Fibroblast of lung (primary cell): ENCODE data around the gene OR4E1.

Source experiments
- EZH2 ChIP-seq: IDR thresholded peaks from 2 replicates; pipeline ENCODE4 v1.5.1; 2012; ENCODE audit warnings: low read length, control low read depth, mild to moderate bottlenecking; ENCODE audit errors: missing control alignments
- TF ChIP-seq, protein P1 (sequence below), 2 donors: IDR thresholded peaks in 1 of 2; conservative IDR thresholded peaks in 1 of 2; 1 replicate in 1 of 2; 2 replicates in 1 of 2; pipeline ENCODE4 v1.5.1; 2011 to 2012; ENCODE audit warnings: low read length in 2 of 2, control low read depth in 1 of 2, inconsistent platforms in 1 of 2, low read depth in 1 of 2, mild to moderate bottlenecking in 1 of 2

DNA sequence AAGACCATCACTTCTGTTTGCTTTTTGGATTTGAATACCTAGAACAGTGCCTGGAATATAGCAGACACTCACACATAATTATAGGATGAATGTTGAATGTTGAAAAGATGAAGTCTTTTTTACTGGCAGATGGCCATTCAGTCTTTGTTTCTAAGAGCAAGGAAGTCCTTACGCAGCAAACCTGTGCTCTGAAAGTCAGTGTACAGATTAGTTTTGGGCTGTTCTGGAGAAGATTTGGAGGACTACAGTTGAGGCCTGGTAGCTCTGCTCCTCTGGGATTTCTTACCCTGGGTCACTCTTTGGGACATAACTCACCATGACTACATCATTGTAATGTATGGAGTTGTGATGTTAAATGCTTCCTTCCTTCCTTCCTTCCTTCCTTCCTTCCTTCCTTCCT is 16.6 kb downstream of the OR4E1 start:
- TF ChIP-seq, protein P1, sequence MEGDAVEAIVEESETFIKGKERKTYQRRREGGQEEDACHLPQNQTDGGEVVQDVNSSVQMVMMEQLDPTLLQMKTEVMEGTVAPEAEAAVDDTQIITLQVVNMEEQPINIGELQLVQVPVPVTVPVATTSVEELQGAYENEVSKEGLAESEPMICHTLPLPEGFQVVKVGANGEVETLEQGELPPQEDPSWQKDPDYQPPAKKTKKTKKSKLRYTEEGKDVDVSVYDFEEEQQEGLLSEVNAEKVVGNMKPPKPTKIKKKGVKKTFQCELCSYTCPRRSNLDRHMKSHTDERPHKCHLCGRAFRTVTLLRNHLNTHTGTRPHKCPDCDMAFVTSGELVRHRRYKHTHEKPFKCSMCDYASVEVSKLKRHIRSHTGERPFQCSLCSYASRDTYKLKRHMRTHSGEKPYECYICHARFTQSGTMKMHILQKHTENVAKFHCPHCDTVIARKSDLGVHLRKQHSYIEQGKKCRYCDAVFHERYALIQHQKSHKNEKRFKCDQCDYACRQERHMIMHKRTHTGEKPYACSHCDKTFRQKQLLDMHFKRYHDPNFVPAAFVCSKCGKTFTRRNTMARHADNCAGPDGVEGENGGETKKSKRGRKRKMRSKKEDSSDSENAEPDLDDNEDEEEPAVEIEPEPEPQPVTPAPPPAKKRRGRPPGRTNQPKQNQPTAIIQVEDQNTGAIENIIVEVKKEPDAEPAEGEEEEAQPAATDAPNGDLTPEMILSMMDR (conservative IDR thresholded peaks at IDR 0.05 in 1 of 2, IDR thresholded peaks at IDR 0.05 in 1 of 2; ENCODE audit: low read depth in 1 of 2, low read length in 2 of 2): no peak
- no peak for TF ChIP-seq EZH2
